Suppressor macrophage treated with lipopolysaccharide for 4 hours (primary cell): ENCODE measurements around the gene ANKRD39.
"Not testable (repeated sequence)": the region's sequence is repeated elsewhere in the genome, so short reads cannot be mapped to it uniquely, and the experiment has no call there.

Experiments used
- DNase-seq: peaks from one replicate; pipeline ENCODE4 v3.0.0-alpha.2; 2020

ANKRD39 gene

DNA sequence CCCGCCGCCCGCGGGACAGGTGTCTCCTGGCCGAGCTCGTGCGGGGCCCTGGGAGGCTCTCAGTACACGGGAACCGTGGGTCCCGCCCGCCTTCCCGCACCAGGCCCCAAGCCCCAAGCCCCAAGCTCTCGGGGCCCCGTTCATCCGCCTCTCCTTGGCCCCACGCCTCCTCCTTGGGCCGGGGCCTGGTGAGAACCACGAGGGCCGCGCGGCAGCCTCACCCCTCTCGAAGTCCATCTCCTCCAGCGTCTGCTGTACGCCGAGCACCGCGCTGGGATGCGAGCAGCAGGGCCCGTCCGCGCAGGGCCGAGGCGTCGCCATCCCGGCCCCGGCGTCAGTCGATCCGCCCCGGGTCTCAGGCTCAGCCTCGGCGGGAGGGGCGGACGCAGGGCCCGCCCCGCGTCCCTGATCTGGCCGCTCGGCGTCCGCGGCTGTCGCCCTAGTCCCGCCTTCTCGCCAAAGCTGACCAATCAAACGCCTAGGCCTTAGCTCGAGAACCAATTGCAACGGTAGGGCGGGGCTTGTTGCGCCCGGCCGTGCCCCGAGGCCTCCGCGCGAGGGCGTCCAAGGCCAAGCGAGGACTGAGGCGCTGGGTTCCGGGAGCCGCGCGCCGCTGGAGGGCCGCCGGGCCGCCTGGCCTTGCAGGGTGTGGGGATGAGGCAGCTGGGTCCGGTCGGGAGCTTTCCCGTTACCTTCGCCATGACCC, at the start of gene ANKRD39:
ANKRD39 (minus strand) TSS at position 350 of the 706 bp plus-strand sequence; CDS start at position 321, 29 bp downstream.
- DNase-seq: peak; percentile 99

DNA sequence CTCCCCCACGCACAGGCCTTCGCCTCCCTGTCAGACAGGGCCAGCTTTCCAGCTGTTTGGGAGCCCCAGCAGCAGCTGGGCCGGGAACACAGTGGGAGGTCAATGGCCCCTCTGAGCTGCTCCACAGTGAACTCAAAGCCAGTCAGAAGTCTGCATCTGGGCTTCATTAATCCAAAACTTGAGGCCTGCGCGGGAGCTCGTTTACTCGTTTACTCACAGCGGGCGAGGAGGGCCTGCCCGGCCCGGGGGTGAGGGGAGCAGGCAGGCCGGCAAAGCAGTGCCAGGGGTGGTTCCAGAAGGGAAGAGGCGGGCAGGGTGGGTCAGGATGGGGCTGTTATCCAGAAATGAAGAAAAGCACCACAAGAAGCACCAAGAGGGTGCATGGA, 48.9 kb upstream of the ANKRD39 start:
- DNase-seq: no peak

DNA sequence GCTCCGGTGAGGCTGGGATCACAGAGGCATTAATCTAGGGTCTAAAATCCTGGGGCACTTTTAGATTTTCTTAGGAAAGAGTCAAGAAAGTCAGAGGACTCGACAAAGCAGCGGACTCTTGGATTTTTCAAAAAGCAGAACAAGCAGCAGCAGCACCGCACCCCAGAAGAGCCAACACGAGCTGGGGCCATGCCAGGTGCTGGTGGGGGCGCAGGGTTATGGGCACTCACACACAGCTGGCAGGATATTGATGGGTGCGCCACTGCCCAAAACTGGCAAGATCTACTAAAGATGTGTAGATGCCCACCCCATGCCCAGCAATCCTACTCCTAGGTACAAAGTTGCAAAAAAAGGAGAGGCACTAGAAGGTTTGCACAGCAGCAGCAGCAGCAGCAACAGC, 46.0 kb upstream of the ANKRD39 start:
- no peak for DNase-seq

GRCh38 chr2:96903318-96903717, 45.5 kb upstream of the ANKRD39 start:
- no peak for DNase-seq

DNA sequence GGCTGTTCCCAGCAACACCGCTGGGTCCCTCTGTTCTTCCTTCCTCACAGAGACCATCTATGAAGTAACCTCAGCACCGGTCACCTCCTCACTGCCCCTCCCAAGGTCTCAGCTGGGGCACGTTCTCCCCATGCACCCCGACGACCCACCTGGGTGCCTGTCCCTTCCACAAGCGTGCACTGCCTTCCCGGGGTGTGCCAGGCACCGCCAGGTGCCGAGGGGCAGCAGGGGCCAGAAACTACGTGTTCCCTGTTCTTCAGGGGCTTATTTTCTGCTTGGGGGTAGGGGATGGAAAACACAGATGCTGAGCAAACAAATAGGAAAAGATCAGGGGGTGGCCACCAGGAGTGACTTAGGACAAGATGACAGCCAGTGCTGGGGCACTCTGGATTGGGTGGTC, 42.4 kb upstream of the ANKRD39 start:
- no peak for DNase-seq

GRCh38 chr2:96899413-96899741, 41.6 kb upstream of the ANKRD39 start:
- no peak for DNase-seq

GRCh38 chr2:96898641-96899412, 41.0 kb upstream of the ANKRD39 start:
- DNase-seq: no peak

GRCh38 chr2:96898135-96898505, 40.3 kb upstream of the ANKRD39 start:
- DNase-seq: no peak

DNA sequence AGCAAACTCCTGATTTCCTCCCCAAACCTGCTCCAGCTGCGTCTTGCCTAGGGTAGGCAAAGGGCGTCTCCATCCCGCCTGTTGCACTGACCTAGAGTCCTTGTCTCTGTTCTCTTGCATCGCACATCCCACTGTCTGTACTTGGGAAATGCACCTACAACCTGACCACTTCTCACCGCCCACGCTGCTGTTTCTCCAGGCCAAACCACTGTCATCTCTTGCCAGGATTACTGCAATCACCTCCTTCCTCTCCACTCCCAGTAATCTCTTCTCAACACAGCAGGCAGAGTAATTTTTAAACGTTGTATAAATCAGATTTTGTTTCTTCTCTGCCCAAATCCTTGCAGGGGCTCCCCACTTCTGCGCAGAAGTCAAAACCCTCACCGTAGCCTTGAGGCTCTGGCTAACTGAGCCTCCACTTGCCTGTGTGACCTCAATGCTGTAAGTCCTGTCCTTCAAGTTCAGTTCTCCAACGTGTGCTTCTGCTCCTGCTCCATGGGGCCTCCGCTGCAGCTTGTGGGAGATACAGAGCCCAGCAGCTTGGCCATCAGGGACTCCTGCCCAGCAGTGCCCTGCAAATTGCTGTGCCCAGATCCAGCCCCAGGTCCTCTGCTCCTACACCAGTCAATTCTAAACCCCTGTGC, 39.8 kb upstream of the ANKRD39 start:
- DNase-seq: no peak

DNA sequence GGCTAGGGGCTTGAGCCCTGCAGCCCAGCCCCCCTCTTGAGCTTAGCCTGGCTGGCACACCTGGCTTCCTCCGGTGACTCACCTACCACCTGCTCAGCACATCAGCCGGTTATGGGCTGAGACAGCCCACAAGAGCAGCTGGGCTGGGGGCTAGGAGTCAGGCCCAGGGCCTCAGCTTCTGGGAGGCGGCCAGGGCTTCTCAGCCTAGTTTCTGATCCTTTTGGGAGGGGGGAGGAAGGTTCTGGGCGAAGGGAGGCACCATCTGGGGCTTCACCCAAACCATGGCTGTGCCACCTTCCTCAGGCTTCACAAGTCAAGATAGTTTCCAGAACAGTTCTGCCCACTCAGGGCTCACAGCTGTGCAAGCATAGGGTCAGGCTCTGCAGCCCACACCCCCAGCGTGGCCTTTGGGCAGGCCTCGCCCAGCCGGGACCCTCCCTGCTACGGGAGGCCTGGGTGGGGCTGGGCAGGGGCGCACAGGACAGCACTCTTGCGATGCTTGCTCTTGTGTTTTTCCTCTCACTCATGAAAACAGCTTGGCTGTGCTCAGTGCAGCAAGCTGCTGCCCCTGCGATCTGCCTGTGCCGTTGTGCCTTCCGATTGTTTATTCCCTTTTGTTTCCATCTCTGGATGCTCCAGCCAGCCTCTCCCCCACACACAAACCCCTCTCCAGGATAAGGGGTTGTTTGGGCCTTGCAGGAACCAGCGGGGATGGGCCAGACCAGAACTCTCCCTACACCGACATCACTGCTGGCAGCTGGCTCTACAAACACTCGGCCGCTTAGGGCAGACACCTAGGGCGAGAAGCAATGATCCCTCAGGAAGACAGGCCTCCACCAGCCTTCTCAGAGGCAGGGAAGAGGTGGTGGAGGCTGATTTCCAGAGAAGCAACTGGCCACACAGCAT, 38.2 kb upstream of the ANKRD39 start:
- DNase-seq: no peak

DNA sequence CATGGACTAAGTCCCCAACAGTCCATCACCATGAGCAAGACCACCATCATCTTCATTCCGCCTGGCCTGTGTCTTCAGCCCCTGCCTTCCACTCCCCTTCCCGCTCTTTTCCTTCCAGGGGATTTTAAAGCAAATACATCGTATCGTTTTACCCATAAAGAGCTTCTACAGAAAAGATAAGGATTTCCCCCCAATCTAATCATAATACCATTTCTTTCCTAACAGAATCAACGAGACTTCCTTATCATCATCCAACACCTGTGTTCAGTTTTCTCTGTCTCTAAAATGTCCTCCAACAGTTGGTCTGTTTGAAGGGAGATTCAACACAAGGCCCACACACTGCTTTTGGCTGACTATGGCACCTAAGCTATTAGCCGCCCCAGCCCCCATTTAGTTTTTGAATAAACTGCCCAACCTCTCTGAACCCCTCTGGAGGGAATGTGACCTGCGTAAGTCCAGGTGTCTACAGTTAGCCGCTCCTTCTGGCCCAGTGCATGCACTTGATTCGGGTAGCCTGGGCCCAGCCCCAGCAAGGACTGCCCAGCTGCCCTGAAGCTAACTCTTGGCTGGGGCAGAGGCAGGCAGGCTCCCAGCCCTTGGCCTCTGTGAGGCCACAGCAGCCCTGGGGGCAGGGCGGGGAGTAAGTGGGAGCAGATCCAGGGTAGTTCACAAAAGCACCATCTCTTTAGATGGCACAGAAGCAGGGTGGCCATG, 37.4 kb upstream of the ANKRD39 start:
- DNase-seq: no peak

- DNase-seq: no peak
These were observed 36.3 kb upstream of the ANKRD39 start for GRCh38 chr2:96894151-96894531.

GRCh38 chr2:96893289-96894150, 35.7 kb upstream of the ANKRD39 start:
- no peak for DNase-seq

DNA sequence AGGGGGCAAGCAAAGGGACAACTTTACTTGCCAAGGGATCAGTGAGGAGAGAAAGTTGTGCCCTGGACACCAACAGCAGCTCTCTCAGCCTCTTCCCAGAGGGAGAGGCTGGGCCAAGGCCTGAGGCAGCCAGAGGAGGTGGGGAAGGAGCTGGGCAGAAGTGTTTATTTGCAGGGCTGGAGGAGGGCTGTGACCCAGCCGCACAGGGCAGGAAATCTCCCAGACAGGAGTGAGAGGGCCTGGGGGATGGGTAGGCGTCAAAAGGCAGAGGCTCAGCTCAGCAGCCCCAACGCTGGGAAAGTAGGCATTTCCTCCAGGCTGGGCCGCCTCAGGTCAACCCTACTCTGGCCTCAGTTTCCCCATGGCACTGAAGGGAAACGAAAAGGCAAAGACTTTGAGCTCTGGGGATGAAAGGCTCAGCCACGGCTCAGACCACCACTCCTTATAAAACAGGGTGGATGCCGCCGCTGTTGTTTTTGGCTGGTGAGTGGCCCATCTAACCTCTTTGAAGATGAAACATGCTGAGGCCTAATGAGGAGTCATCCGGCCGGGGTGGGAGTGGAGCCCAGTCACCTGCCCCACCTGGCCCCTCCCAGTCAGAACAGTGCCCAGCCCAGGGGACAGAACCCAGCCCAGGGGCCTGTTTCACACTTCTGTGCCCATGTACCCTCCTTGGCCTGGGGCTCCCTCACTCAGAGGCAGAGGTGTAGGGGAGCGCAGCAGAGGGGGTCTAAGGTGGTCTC, 33.9 kb upstream of the ANKRD39 start:
- DNase-seq: no peak

DNA sequence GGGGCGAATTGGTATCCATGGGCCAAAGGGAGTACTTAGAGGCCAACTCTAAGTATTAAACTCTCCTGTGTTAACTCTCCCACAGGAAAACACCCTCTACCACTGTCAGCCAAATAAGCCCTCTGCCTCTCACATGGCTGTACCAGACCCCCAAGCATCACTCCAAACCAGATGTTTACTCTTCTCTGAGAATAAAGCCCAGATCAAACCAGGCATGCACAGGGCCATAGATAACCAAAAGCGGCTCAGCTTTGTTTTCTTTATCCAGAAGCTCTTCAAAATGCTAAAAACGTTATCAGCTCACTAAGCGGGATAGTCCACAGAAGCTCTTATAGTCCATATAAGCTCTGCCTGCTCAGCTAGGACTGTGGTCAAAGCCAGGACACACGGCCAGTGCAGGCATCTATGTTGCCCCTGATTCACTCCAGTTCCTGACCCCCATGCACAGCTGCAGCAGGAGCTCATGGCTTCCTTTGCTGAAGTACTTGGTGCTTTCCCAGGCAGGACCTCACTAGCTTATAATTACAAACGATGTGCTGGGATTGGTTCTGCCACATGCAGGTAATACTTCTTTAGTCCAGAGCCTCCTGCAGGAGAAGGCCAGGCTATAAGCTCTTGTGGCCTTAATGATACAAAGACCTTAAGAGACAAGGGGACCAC, 33.0 kb upstream of the ANKRD39 start:
- DNase-seq: no peak

DNA sequence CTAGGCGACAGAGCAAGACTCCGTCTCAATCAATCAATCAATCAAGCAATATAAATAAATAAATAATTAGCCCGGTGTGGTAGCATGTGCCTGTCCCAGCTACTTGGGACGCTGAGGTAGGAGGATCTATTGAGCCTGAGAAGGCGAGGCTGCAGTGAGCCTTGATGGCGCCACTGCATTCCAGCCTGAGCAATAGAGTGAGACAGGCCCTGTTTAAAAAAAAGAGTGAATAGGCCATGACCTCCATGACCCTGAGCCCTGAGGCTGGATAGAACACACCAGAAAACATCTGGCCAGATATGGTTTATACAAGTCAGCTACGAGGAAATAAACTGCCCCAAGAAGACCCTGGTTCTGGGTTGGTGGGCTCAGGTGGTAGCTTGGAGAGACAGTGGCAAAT, 32.4 kb upstream of the ANKRD39 start:
- no peak for DNase-seq

DNA sequence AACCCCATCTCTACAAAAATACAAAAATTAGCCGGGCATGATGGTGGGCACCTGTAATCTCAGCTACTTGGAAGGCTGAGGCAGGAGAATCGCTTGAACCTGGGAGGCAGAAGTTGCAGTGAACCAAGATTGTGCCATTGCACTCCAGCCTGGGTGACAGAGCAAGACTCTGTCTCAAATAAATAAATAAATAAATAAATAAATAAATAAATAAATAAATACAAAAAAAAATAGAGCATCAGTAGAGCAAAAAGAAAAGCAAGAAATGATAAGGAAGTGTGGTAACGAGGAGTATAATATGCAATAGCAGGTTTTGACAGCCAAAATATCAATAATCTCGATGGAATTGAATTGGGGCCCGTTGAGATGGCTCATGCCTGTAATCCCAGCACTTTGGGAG, 31.7 kb upstream of the ANKRD39 start:
- DNase-seq: not testable (repeated sequence)

DNA sequence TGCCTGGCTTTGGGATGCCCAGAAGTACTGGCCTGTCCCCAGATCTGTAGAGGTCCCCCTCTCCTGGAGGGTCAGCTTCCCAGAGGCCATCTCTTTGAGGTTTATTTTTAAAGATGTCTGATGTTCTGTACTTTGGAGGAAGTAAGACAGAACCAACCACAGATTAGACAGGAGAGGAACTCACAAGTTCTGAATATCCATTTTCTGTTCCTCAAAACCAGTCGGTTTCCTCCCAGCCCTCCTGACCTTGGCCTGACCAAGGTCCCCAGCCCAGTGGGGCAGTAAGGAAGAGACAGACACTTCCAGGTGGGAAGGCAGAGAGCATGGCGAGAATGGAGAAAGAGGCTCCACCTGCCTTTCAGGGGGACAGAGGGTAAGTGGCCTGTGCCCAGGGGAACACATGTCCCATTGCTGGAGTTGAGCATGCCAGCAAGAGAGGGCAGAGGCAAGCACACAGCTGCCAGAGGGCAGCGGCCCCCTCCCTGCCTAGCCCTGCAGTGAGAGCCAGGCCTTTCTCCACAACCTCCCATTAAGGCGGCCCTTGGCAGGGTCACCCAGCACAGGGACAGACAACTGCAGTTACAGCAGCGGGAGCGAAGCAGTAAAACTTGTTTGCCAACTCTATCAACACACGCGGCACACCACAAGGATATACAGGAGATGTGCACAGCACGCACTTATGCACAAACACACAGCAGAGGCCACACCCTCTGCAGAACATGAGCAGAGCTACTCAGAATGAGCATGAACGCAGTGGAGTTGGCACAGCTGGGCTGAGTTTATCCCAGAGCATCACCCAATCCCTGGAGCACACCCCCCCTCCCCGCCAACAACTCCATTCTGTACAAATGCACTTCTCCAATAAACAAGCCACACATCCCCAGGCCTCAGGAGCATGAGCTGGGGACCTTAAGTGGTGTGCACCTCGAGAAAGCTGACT, 30.5 kb upstream of the ANKRD39 start:
- peak; percentile 63 for DNase-seq

GRCh38 chr2:96887493-96888012, 29.7 kb upstream of the ANKRD39 start:
- DNase-seq: no peak
